Stimulated activated CD8-positive, alpha-beta memory T cell treated with anti-CD3 and anti-CD28 coated beads, Interleukin-4, amount 100 ng/mL, for 24 hours (primary cell): ENCODE results near the gene SNRNP48.

Source experiments
- DNase-seq: peaks from one replicate; pipeline ENCODE4 v3.0.0-alpha.2; 2020; ENCODE audit warnings: low read depth

The SNRNP48 gene

DNA sequence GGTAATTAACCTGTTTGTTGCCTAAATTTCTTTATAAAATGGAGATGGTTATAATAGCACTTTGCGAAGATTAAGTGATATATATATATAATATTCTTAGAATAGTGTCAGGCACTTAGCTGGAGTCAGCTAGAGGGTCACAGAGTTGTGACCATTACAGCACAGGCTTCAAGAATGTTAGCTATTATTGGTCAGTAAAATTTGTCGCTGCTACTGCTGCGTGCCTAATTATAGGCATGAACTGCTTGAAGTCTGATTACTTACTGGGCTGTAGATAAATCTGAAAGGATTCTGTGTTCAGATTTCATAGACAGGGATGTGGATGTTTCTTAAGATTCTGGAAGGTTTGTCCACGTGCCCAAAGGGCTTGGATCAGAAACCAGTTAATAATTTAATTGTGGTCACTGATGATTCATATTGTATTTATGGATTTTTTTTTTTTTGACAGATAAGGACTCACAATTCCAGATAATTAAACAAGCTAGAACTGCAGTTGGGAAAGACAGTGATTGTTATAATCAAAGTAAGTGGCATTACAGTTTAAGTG is 4.7 kb downstream of the SNRNP48 start:
- no peak for DNase-seq

DNA sequence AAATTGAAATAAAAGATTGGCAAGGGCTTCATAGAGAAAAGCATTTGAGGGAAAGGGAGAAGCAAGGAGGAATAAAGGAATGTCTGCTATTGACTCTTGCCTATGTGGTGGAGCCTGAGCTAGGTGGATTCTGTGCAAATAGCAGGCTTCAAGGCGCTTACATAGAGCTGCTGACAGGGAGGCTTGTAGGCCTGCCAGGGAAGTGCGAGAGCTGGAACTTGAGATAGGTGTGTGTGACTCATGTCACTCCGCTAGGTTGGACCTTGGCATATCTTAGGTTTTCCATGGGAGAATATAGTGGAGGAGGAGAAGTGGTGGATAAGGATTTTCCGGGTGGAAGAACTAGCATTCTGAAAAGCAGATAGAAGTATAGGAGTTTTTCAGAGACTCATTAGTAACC is 14.0 kb downstream of the SNRNP48 start:
- DNase-seq, result no peak

DNA sequence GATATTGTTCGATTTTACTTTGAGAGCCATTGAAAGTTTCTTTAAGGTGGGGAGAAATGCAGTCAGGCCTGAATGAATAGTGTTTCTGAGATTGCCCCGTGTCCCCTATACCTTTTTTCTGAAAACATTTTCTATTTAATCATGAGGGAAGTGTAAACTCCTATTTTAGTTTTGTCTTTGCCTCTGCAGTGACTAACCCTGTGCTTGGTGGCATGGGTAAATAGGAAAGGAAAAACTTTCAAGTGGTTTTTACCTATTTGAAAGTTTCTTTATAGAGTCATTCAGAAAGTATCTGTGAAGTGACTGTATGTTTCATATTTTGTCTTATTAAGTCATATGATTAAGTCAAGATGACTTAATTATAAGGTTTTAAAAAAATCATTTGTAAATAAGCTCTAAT is 14.5 kb downstream of the SNRNP48 start:
- no peak for DNase-seq

GRCh38 chr6:7615611-7616383 is 25.8 kb downstream of the SNRNP48 start:
- no peak for DNase-seq

DNA sequence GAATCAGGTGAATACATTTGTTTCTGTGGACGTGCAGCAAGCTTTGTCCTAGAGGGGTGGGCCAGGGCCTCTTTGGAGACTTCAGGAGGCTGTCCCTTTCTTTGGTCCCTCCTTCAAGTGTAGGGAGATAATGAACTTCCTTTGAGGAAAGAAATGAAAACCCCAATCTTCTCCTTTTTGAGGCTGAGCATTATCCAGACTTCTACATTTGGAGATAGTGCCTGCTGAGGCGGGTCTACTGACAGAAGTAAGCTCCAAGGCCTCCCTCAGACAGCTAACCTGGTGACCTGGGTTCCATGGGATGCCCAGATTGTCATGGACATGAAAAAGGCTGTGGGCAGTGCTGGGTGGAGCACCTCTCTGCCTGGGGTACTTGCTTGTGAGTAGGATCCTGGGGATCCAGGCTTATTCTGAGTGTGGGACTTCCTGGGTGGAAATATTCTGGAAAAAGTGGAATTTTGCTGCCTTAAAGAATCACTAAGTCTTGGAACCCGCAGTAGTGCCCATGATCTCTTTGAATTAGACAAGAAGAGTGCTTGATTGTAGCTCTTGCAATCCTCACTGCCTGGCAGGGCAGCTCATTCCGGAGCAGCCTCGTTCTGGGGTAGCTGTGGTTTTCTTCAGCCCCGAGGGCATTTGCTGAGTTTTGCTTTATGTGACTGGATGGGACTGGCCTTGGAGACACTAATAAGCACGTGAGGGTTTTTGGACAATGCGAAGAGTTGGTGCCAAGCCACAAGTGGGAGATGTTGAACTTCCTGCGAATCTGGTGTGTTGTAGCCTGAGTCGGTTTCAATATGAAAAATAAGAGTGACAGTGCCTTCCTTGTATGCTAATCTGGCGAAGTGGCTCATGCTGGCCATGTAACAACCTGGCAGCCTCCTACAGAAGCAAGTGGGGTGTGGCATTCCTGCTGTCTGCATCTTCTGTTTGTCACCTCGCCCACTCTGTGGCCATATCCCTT is 28.1 kb downstream of the SNRNP48 start:
- no peak for DNase-seq

DNA sequence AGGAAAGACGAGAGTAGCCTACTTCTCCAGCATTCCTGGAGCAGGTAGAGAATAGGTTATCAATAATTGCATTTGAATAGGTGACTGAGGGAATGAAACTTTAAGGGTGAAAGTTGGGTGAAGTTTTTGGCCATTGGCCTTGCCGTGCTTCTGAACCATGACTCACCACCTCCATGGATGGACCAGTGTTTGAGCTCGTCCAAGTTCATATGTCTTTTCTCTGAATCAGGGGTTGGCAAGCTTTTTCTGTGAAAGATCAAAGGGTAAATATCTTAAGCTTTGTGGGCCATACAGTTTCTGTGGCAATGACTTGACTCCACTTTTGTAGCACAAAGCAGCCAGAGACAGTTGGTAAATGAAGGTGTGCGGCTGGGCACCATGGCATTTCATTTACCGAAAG is 31.8 kb downstream of the SNRNP48 start:
- DNase-seq, result no peak

DNA sequence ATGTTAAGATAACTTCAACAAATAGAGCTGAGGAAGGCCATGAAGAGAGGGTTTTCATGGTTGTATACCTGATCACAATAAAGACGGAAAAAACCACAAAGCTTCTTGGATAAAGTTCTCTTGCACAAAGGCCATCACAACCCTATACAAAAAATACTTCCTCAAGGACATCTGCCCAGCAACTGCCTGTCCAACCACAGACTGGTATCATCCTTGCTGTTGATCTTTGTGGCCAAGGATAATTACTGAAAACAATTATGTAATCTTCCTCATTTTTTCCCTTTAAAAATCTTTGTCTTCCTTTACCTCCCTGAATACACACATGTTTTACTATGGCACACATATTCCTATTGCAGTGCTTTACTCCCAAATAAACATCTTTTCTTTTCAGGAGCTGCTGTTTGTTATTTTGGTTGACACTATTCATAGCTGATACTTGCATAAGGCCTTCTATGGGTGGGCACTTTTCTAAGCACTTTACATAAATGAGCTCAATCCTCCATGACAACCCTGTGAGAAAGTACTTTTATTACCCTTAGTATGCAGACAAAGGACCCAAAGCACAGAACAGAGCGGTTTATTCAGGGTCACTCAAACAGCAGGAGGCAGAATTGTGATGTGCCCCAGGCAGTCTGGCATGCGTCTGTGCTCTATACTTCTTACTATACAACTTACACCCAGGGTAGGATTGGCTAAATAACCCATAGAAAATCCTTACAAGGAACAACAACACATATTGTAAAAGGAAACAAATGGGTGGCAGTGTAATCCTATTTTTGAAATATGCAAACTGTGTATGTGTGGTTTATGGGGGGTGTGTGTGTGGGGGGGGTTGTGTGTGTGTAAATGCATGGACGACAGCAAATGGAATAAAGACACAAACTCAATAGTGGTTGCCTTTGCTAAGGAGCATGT is 35.1 kb downstream of the SNRNP48 start:
- no peak for DNase-seq

GRCh38 chr6:7628479-7628878 is 38.5 kb downstream of the SNRNP48 start:
- no peak for DNase-seq

DNA sequence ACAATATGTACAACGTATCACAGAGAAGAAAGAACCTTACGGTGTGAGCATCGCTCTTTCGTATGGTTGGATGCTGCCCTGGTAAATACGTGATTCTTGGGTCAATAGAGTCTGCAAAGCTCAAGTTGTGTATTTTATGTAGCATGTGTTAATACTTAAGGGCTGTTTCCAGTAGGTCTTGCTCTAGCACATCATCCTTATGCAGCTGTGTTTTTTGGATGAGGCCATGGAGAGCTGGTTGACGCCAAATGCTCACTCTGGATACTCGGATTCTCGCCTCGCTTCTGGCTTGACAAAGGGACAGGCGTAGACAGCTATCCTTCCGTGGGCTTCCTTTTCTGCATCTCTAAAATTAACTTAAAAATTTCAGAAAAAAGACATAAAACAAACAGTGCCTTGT is 38.9 kb downstream of the SNRNP48 start:
- no peak for DNase-seq

DNA sequence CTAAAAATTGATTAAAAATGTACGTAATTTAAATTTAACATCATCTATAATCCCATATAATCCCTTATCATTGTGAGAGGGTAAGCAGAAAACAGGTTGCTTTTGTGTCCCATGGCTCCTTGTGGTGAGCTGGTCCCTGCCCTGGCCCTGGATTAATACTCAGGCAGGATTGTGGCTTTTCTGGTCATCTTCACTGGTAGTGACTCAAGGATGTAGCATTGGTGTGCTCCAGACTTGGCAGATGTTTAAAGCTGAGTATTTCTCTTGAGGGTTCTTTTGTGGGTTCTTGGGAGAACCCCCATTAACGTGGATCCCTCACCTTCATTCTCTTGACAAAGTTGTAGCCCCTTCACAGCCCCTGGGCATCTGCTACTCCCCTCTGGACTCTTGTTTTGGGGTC is 39.3 kb downstream of the SNRNP48 start:
- no peak for DNase-seq

DNA sequence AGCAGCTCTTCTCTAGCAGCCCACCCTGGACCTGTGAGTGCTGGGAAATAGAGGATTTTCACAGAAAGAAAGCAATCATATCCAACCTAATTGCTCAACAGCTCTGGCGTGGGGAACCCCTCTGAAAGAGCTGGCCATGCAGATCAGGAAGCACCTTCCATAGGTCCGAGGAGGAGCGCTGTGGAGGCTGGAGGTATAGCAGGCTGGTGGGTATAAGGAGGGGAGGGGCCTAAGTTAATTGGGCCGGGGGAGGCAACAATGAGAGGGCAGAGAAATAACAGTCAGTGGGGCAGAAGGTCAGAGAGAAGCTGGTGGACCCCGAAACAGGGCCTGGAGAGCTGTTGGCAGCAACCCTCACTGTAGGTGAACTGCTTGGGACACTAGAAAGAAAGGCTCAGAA is 40.8 kb downstream of the SNRNP48 start:
- no peak for DNase-seq

- DNase-seq, result no peak
These were observed 41.5 kb downstream of the SNRNP48 start for GRCh38 chr6:7631466-7631865.

DNA sequence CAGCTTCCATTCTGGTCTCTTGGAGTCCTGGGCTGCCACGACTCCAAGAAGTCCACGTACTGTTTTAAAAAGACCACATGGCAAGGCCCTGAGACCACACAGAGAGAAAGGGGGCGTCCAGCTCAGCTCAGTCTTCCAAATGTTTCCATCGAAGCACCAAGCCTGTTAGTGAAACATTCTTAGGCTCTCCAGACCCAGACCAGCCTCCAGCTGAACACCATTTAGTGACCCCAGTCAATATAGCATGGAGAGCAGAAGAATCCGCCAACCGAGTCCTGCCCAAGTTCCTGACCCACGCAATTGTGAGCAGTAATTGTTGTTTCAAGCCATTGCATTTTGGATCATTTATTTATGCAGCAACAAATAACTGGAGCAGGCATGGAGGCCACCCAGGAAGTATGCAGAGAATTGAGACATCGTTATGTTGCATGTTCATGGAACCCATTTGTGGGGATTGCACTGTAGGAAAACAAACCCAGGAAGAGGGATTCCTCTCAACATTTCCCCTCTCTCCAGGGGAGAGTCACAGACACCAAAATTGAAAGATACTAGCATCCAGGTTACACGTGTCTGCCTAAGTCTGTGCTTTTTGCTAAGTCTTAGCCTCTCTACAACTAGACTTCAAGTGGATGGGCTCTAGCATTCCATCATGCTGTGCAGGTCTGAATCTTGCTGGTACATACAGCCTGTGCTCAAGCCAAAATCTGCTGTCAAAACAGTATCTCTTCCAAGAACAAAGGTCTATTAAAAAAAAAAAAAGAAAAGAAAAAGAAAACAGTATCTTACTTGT is 42.7 kb downstream of the SNRNP48 start:
- no peak for DNase-seq

DNA sequence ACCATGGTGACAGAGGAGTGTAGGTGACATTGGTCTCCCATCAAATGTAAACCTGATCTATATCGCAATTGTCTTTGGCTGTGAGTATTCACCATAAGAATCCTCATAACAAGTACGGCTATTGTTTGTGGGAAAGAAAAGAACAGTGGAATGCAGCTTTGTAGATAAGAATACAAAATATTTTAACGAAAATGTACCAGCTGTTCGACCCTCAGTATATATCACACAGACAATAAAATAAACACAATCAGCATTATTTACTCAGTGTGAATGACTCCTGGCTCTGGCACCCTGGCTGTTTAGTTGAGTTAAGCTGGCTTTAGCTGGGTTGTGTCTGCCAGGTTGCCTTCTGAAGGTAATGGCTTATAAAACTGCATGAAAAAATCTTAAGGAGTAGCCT is 43.4 kb downstream of the SNRNP48 start:
- no peak for DNase-seq

DNA sequence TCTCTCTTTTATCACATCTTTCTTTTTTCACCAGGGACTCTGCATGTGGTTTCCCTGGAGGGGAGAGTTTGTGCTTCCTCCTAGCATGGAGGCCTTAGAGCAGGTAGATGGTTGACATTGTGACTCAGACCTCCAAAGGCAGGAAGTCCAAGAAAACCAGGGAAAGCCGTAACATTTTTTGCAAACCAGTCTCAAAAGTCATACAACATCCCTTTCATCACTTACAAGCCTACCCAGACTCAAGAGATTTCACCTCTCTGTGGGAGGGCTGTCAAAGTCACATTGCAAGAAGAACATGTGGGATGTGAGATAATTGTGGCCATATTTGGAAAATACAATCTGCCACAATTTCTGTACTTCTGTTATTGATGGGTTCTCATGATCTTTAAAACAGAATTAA is 46.2 kb downstream of the SNRNP48 start:
- DNase-seq, result no peak

- no peak for DNase-seq
These were observed 47.5 kb downstream of the SNRNP48 start for GRCh38 chr6:7637533-7637932.

GRCh38 chr6:7639427-7639826 is 49.4 kb downstream of the SNRNP48 start:
- no peak for DNase-seq

DNA sequence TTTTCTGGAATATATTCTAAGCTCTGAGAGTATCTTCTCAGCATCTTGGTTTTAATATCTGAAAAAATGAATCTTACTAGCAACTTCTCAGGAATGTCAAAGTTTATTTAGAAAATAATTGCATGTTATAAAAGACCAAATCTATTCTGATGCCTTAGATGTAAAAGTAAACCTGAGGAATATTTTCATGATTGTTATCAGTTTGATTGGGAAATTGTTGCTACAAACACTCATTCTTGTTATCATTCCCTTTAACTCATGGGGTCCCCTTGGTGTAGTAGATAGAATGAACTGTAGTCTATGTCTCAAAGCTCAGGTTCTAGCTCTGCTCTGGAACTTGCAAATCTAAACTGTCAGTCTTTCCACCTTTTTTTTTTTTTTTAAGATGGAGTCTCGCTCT is 50.0 kb downstream of the SNRNP48 start:
- DNase-seq, result no peak

GRCh38 chr6:7640607-7641577 is 50.9 kb downstream of the SNRNP48 start:
- DNase-seq, result no peak

DNA sequence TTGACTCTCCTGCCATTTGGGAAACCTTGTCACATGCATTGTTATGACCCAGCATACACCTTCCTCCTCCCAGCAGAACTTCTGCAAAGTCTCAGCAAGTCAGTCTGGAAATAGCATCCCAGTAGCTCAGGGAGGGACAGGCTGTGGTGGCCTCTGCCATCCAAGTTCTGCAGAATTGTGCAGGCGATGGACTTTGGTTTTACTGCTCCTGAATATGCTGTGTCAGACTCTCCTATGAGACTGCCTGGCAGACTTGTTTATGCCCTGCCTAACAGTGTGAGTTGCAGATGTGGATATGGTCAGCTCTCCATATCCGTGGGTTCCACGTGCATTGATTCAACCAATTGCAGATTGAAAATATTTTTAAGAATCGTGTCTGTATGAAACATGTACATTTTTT is 52.8 kb downstream of the SNRNP48 start:
- no peak for DNase-seq
